ENCODE data around the gene SF3B4. TPM values are rescaled to one million over a fixed set of nuclear protein-coding genes. Genes with fewer than 3 reads are reported as not detected.
A peak's percentile ranks its signal among the peaks of the same experiment; 100 is the strongest.
"Not testable (repeated sequence)": the region's sequence is repeated elsewhere in the genome, so short reads cannot be mapped to it uniquely, and the experiment has no call there.

SF3B4 gene
- total RNA-seq, 1 experiment from 2014 or later = 23.5 TPM

DNA sequence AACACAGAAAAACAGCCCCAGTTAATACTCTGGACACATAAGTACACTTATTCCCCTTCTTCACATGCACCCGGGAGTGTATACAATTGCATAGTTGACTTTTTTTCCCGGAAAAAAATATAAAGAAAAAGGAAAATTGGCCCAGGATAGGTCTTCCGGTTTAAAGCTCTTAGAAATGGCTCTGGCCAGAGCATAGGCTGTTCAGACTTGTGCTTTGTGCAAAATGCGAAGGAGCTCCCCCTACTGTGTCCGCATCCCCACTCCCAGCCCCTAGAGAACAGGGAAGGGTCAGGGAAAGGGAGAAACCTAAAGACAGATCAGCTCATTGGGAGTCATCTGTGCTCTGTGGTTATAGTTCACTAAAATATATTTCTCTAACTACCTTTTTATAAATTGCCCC is 14.6 kb upstream of the SF3B4 start:
- Histone ChIP-seq H3K9me2 (replicated peaks; ENCODE audit: low read length) (no peaks in the 10 kb centered on the region), H3K4me2 (ENCODE audit: low read length) (no peak overlapping the region), H3K79me2 (ENCODE audit: low read length) (no peaks in the 10 kb centered on the region), H3K27ac (ENCODE audit: low read length) (no peak overlapping the region), H3K4me1 (ENCODE audit: insufficient read depth, low read length) (peaks cover 29% of the 10 kb centered on the region), H3F3A (ENCODE audit: low read length, unreplicated experiment) (peaks cover 6% of the 10 kb centered on the region), H4K20me1 (ENCODE audit: low read length) (no peaks in the 10 kb centered on the region), H3K4me3 (ENCODE audit: low read length) (no peak overlapping the region), H3K27me3 (ENCODE audit: low read length) (no peaks in the 10 kb centered on the region), H3K9ac (ENCODE audit: low read length) (no peak overlapping the region), H2AFZ (ENCODE audit: low read length) (no peak overlapping the region), H3K9me3 (ENCODE audit: low read length) (no peaks in the 10 kb centered on the region), H3K36me3 (ENCODE audit: low read depth, low read length) (peaks cover 12% of the 10 kb centered on the region; the same call in 1 of the 2 replicates)
- DNase-seq = no peak
- CTCF ChIA-PET = no interaction called here
- POLR2A ChIA-PET (ENCODE audit: unreplicated experiment) = no interaction called here
- no peak for ATAC-seq
- no peak for TF ChIP-seq EZH2phosphoT487 (IDR thresholded peaks at IDR 0.05; ENCODE audit: borderline replicate concordance, low read length)
- TF ChIP-seq CTCF (conservative IDR thresholded peaks at IDR 0.05; ENCODE audit: low read depth, low read length) = peak; percentile 30; the same call in 1 of the 2 replicates
- TF ChIP-seq EZH2 (IDR thresholded peaks at IDR 0.05; ENCODE audit: low read length, unreplicated experiment) = no peak
- intact Hi-C loops (cut with micrococcal nuclease) = no loop called here
- no TSS peak for BruUV-seq (replicated peaks)

DNA sequence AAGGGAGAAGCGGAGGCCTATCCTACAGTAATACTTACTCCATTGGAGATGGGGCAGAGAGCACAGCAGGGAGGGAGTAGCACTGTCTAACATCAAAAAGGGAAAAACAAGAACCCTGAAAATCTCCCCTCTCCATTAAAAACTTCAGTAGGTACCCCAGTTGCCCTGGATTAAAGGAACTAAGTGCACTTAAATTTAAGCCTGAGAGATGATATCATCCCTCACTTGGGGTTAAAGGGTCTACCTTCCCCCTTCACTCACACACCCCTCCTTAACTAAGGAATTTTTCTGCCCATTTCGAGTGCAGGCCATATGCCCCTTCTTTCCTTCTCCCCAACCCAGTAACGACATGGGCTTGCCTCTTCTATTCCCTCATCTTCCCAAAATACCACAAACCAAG is 12.8 kb upstream of the SF3B4 start:
- DNase-seq (no peak), ATAC-seq (no peak)
- Histone ChIP-seq H3K36me3 (ENCODE audit: low read depth, low read length) (0 out of 2 replicates have a peak, but pooled peaks cover 7% of the 10 kb centered on the region), H3K4me2 (ENCODE audit: low read length) (no peak overlapping the region), H2AFZ (ENCODE audit: low read length) (no peak overlapping the region), H3K9ac (ENCODE audit: low read length) (no peak overlapping the region), H3K79me2 (ENCODE audit: low read length) (no peaks in the 10 kb centered on the region), H3K4me1 (ENCODE audit: insufficient read depth, low read length) (peaks cover 43% of the 10 kb centered on the region), H3K27me3 (ENCODE audit: low read length) (no peaks in the 10 kb centered on the region), H3K27ac (ENCODE audit: low read length) (peak overlapping the region; percentile 90; the same call in 1 of the 2 replicates), H3F3A (ENCODE audit: low read length, unreplicated experiment) (peaks cover 6% of the 10 kb centered on the region), H3K9me2 (replicated peaks; ENCODE audit: low read length) (no peaks in the 10 kb centered on the region), H3K4me3 (ENCODE audit: low read length) (no peak overlapping the region), H3K9me3 (ENCODE audit: low read length) (no peaks in the 10 kb centered on the region), H4K20me1 (ENCODE audit: low read length) (no peaks in the 10 kb centered on the region)
- POLR2A ChIA-PET (ENCODE audit: unreplicated experiment) = interaction anchor here (0.7 kb wide), 1 partner anchor 124 kb away, joined by 3 read pairs; no protein-coding TSS in a partner anchor
- TF ChIP-seq EZH2phosphoT487 (IDR thresholded peaks at IDR 0.05; ENCODE audit: borderline replicate concordance, low read length) (no peak), EZH2 (IDR thresholded peaks at IDR 0.05; ENCODE audit: low read length, unreplicated experiment) (no peak), CTCF (conservative IDR thresholded peaks at IDR 0.05; ENCODE audit: low read depth, low read length) (no peak)
- BruUV-seq (replicated peaks) = no TSS peak
- CTCF ChIA-PET = interaction anchor here (0.7 kb wide), 1 partner anchor 39 kb away, joined by 4 read pairs; no protein-coding TSS in a partner anchor
- intact Hi-C loops (cut with micrococcal nuclease) = no loop called here

DNA sequence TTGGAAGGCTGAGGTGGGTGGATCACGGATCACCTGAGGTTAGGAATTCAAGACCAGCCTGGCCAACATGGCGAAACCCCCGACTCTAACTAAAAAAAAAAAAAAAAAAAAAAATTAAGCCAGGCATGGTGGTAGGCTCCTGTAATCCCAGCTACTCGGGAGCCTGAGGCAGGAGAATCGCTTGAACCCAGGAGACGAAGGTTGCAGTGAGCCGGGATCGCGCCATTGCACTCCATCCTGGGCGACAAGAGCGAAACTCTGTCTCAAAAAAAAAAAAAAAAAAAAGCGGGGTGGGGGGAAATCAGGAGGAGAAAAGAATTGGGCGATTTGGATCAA is 11.0 kb upstream of the SF3B4 start:
- H3F3A ChIP-seq (ENCODE audit: low read length, unreplicated experiment); DNase-seq; CTCF ChIA-PET; ATAC-seq; H3K36me3 ChIP-seq (ENCODE audit: low read depth, low read length); H3K9me3 ChIP-seq (ENCODE audit: low read length); H3K27me3 ChIP-seq (ENCODE audit: low read length); H4K20me1 ChIP-seq (ENCODE audit: low read length); H3K9me2 ChIP-seq (replicated peaks; ENCODE audit: low read length); H3K79me2 ChIP-seq (ENCODE audit: low read length); BruUV-seq (replicated peaks): not testable (repeated sequence)
- Histone ChIP-seq H2AFZ (ENCODE audit: low read length) (peak overlapping the region; percentile 22), H3K4me3 (ENCODE audit: low read length) (peak overlapping the region; percentile 54), H3K27ac (ENCODE audit: low read length) (peak overlapping the region; percentile 90), H3K9ac (ENCODE audit: low read length) (peak overlapping the region; percentile 65), H3K4me2 (ENCODE audit: low read length) (peak overlapping the region; percentile 81), H3K4me1 (ENCODE audit: insufficient read depth, low read length) (peaks cover 43% of the 10 kb centered on the region)
- POLR2A ChIA-PET (ENCODE audit: unreplicated experiment) = interaction anchor here (0.9 kb wide), 1 partner anchor 51 kb away, joined by 4 read pairs; a partner anchor contains a TSS
- intact Hi-C loops (cut with micrococcal nuclease) = loop anchor here (1.0 kb wide), 1 partner anchor 50 kb away; no protein-coding TSS in a partner anchor
